HUES48 (cell line): ENCODE data around the gene GPX5.
"Not testable (repeated sequence)": the region's sequence is repeated elsewhere in the genome, so short reads cannot be mapped to it uniquely, and the experiment has no call there.

Experiments used
- H3K27ac ChIP-seq: one replicate; pipeline ENCODE4 v1.7.0; 2013; ENCODE audit warnings: low read depth, low read length, inconsistent platforms
- H3K27me3 ChIP-seq: 2 replicates; pipeline ENCODE4 v1.6.1; 2013; ENCODE audit warnings: mild to moderate bottlenecking, low read length; ENCODE audit not compliant: control insufficient read depth, insufficient read depth
- H3K36me3 ChIP-seq: 2 replicates; pipeline ENCODE4 v1.6.1; 2013; ENCODE audit warnings: low read length; ENCODE audit not compliant: control insufficient read depth, insufficient read depth
- H3K4me1 ChIP-seq: 2 replicates; pipeline ENCODE4 v1.6.1; 2013; ENCODE audit warnings: mild to moderate bottlenecking, low read length; ENCODE audit not compliant: control insufficient read depth, insufficient read depth
- H3K4me3 ChIP-seq: 2 replicates; pipeline ENCODE4 v1.5.1; 2013; ENCODE audit warnings: mild to moderate bottlenecking, low read depth, low read length
- H3K9ac ChIP-seq: 2 replicates; pipeline ENCODE4 v1.6.1; 2013; ENCODE audit warnings: mild to moderate bottlenecking, low read depth, low read length, moderate library complexity
- H3K9me3 ChIP-seq: 2 replicates; pipeline ENCODE4 v1.6.1; 2013; ENCODE audit warnings: low read length; ENCODE audit not compliant: control insufficient read depth, insufficient read depth

The GPX5 gene

GRCh38 chr6:28542440-28543296 is 17.0 kb downstream of the GPX5 start:
- H3K4me3 ChIP-seq = peak overlapping the region; percentile 74
- H3K9ac ChIP-seq = peak overlapping the region; percentile 68
- H3K27ac ChIP-seq = peak overlapping the region; percentile 87

GRCh38 chr6:28543651-28544610 is 18.2 kb downstream of the GPX5 start:
- H3K4me3 ChIP-seq = peak overlapping the region; percentile 74
- no peaks in the 10 kb centered on the region for H3K27me3 ChIP-seq
- H3K4me1 ChIP-seq = no peaks in the 10 kb centered on the region
- no peaks in the 10 kb centered on the region for H3K36me3 ChIP-seq
- no peaks in the 10 kb centered on the region for H3K9me3 ChIP-seq
- peak overlapping the region; percentile 32 for H3K9ac ChIP-seq
- peak overlapping the region; percentile 84 for H3K27ac ChIP-seq

More at GRCh38 chr6:28542440-28543296, 17.0 kb downstream of the GPX5 start:
- Histone ChIP-seq H3K36me3 (no peaks in the 10 kb centered on the region), H3K27me3 (no peaks in the 10 kb centered on the region), H3K9me3 (no peaks in the 10 kb centered on the region), H3K4me1 (no peaks in the 10 kb centered on the region)

- Histone ChIP-seq H3K4me1 (no peaks in the 10 kb centered on the region), H3K27ac (no peak overlapping the region), H3K36me3 (no peaks in the 10 kb centered on the region), H3K9ac (no peak overlapping the region), H3K9me3 (no peaks in the 10 kb centered on the region), H3K4me3 (no peak overlapping the region), H3K27me3 (peaks cover under 1% of the 10 kb centered on the region; the same call in 1 of the 2 replicates)
Measured at GRCh38 chr6:28545955-28546354, 20.3 kb downstream of the GPX5 start.

- not testable (repeated sequence) for H3K36me3 ChIP-seq, H3K27ac ChIP-seq, H3K9ac ChIP-seq, H3K4me3 ChIP-seq, H3K9me3 ChIP-seq, H3K4me1 ChIP-seq, H3K27me3 ChIP-seq
Measured at GRCh38 chr6:28547003-28547402, 21.3 kb downstream of the GPX5 start.

- Histone ChIP-seq H3K27me3 (peaks cover 35% of the 10 kb centered on the region), H3K27ac (no peak overlapping the region)
Measured at GRCh38 chr6:28551891-28552666, 26.4 kb downstream of the GPX5 start.

GRCh38 chr6:28553384-28553985 is 27.8 kb downstream of the GPX5 start:
- no peaks in the 10 kb centered on the region for H3K36me3 ChIP-seq
- peak overlapping the region; percentile 59 for H3K4me3 ChIP-seq
- peaks cover 35% of the 10 kb centered on the region for H3K27me3 ChIP-seq
- H3K27ac ChIP-seq = no peak overlapping the region
- no peaks in the 10 kb centered on the region for H3K9me3 ChIP-seq
- peak overlapping the region; percentile 33 for H3K9ac ChIP-seq
- H3K4me1 ChIP-seq = peaks cover 4% of the 10 kb centered on the region; the same call in 1 of the 2 replicates

More at GRCh38 chr6:28551891-28552666, 26.4 kb downstream of the GPX5 start:
- H3K36me3 ChIP-seq = no peaks in the 10 kb centered on the region
- peaks cover 4% of the 10 kb centered on the region; the same call in 1 of the 2 replicates for H3K4me1 ChIP-seq
- no peak overlapping the region for H3K9ac ChIP-seq
- H3K9me3 ChIP-seq = no peaks in the 10 kb centered on the region
- no peak overlapping the region for H3K4me3 ChIP-seq

GRCh38 chr6:28553986-28554881 is 28.6 kb downstream of the GPX5 start:
- Histone ChIP-seq H3K27ac (no peak overlapping the region), H3K4me1 (peaks cover 4% of the 10 kb centered on the region; the same call in 1 of the 2 replicates), H3K4me3 (peak overlapping the region; percentile 59), H3K36me3 (no peaks in the 10 kb centered on the region), H3K27me3 (peaks cover 35% of the 10 kb centered on the region), H3K9me3 (no peaks in the 10 kb centered on the region), H3K9ac (peak overlapping the region; percentile 33; the same call in 1 of the 2 replicates)

GRCh38 chr6:28555136-28555535 is 29.5 kb downstream of the GPX5 start:
- Histone ChIP-seq H3K27me3 (peaks cover 35% of the 10 kb centered on the region), H3K27ac (no peak overlapping the region), H3K9me3 (no peaks in the 10 kb centered on the region), H3K36me3 (no peaks in the 10 kb centered on the region), H3K9ac (no peak overlapping the region), H3K4me3 (no peak overlapping the region), H3K4me1 (peaks cover 4% of the 10 kb centered on the region; the same call in 1 of the 2 replicates)

GRCh38 chr6:28558629-28559028 is 32.9 kb downstream of the GPX5 start:
- H3K36me3 ChIP-seq = no peaks in the 10 kb centered on the region
- H3K4me1 ChIP-seq = peaks cover 2% of the 10 kb centered on the region; the same call in 1 of the 2 replicates
- no peaks in the 10 kb centered on the region for H3K9me3 ChIP-seq
- H3K27me3 ChIP-seq = peaks cover 17% of the 10 kb centered on the region
- no peak overlapping the region for H3K4me3 ChIP-seq
- H3K27ac ChIP-seq = no peak overlapping the region
- H3K9ac ChIP-seq = no peak overlapping the region
